Tibial nerve (tissue), 4 donors: ENCODE measurements around the gene COBL. TPM values are rescaled to one million over a fixed set of nuclear protein-coding genes. Genes with fewer than 3 reads are reported as not detected.

ENCODE experiments used
- DNase-seq, 2 donors: peaks; one replicate each; pipeline ENCODE4 v3.0.0-alpha.2; 2019; ENCODE audit warnings: low spot score in 2 of 2
- H3K27ac ChIP-seq, 4 donors: fragments of 200-600 bp; sonication (generic) in 3 of 4; one replicate each; pipeline ENCODE4 v1.5.1; 2017 to 2019; ENCODE audit warnings: mild to moderate bottlenecking in 1 of 4
- H3K27me3 ChIP-seq, 2 donors: fragments of 200-600 bp; sonication (generic) in 1 of 2; one replicate each; pipeline versions ENCODE4 v1.5.1 to v1.6.0; 2017 to 2019
- H3K36me3 ChIP-seq, 3 donors: fragments of 200-600 bp; sonication (generic); one replicate each; pipeline ENCODE4 v1.5.1; 2018 to 2019
- H3K4me1 ChIP-seq, 4 donors: fragments of 200-600 bp; sonication (generic) in 3 of 4; one replicate each; pipeline ENCODE4 v1.5.1; 2017 to 2019
- H3K4me3 ChIP-seq, 4 donors: fragments of 200-600 bp; sonication (generic) in 3 of 4; one replicate each; pipeline ENCODE4 v1.5.1; 2017 to 2019; ENCODE audit warnings: mild to moderate bottlenecking in 1 of 4, moderate library complexity in 1 of 4
- H3K9me3 ChIP-seq, 4 donors: fragments of 200-600 bp; sonication (generic) in 3 of 4; one replicate each; pipeline ENCODE4 v1.5.1; 2017 to 2019
- EP300 ChIP-seq, 2 donors: sonication (generic); formaldehyde crosslinking; IDR thresholded peaks; one replicate each; pipeline ENCODE4 v1.6.1; 2017; ENCODE audit warnings: antibody characterized with exemption in 2 of 2, mild to moderate bottlenecking in 1 of 2
- POLR2A ChIP-seq, 2 donors: fragments of 450-650 bp; IDR thresholded peaks; one replicate each; pipeline ENCODE4 v1.6.1; 2017; ENCODE audit warnings: antibody characterized with exemption in 2 of 2, mild to moderate bottlenecking in 2 of 2, moderate library complexity in 2 of 2
- WGBS, 2 donors: methylation state at CpG; one replicate each; pipeline ENCODE4 v1.1.5; 2018; 5-methylcytosine and 5-hydroxymethylcytosine counted together
- total RNA-seq, 4 donors: library from RNA; depleted of rRNA; stranded (reverse); fragments of >200 nt; gene quantifications; one replicate each; pipeline ENCODE4 v1.1.0, GENCODE V29; 2016
- TF ChIP-seq, protein P1 (sequence below), 5 experiments: fragments of 200-600 bp in 3 of 5; fragments of 450-650 bp in 2 of 5; sonication (generic) in 3 of 5; IDR thresholded peaks; one replicate each; pipeline ENCODE4 v1.5.1; 2016 to 2019; ENCODE audit warnings: antibody characterized with exemption in 5 of 5, mild to moderate bottlenecking in 3 of 5, moderate library complexity in 2 of 5

The COBL gene
- total RNA-seq, 4 donors from 2014 or later = 6.3 to 18.1 (median 8.1) TPM

DNA sequence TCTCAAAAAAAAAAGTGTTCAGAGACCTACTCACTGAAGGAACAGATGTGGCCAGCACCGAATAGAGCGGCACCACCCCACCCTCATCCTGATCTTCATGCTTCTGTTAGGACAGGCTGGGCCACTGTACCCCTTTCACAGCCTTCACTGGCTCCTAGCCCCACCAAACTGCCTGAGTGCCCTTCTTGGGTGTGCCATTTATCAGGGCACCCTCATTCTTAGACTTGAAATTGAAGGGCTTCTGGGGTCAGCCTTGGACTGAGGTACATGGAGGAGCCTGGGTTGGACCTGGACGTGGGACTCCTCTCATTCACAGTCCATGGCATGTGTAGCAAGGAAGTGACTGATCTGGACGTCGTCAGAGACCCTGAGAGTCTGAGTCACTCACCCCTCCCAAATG is 190.3 kb downstream of the COBL start:
- Histone ChIP-seq H3K36me3 (no peaks in the 10 kb centered on the region), H3K4me1 (peaks cover 0 to 13% (median 4%) of the 10 kb centered on the region in 4 donors), H3K9me3 (no peaks in the 10 kb centered on the region), H3K4me3 (no peak overlapping the region), H3K27ac (peak overlapping the region in 2 of 4 donors; percentile 26 to 49), H3K27me3 (no peaks in the 10 kb centered on the region)
- no peak for DNase-seq
- TF ChIP-seq POLR2A (IDR thresholded peaks at IDR 0.05) (no peak), EP300 (IDR thresholded peaks at IDR 0.05) (no peak)
- TF ChIP-seq, protein P1, sequence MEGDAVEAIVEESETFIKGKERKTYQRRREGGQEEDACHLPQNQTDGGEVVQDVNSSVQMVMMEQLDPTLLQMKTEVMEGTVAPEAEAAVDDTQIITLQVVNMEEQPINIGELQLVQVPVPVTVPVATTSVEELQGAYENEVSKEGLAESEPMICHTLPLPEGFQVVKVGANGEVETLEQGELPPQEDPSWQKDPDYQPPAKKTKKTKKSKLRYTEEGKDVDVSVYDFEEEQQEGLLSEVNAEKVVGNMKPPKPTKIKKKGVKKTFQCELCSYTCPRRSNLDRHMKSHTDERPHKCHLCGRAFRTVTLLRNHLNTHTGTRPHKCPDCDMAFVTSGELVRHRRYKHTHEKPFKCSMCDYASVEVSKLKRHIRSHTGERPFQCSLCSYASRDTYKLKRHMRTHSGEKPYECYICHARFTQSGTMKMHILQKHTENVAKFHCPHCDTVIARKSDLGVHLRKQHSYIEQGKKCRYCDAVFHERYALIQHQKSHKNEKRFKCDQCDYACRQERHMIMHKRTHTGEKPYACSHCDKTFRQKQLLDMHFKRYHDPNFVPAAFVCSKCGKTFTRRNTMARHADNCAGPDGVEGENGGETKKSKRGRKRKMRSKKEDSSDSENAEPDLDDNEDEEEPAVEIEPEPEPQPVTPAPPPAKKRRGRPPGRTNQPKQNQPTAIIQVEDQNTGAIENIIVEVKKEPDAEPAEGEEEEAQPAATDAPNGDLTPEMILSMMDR (IDR thresholded peaks at IDR 0.05) = no peak
- 87 to 89% methylated on average over 5 of the region's 5 CpGs for WGBS, 2 donors

GRCh38 chr7:51124321-51124720 is 192.3 kb downstream of the COBL start:
- no peak for DNase-seq
- Histone ChIP-seq H3K27ac (peak overlapping the region in 2 of 4 donors; percentile 34 to 50), H3K4me1 (peaks cover 0 to 13% (median 4%) of the 10 kb centered on the region in 4 donors), H3K27me3 (no peaks in the 10 kb centered on the region), H3K36me3 (no peaks in the 10 kb centered on the region), H3K9me3 (no peaks in the 10 kb centered on the region), H3K4me3 (no peak overlapping the region)
- WGBS, 2 donors = 71 to 75% methylated on average over 4 of the region's 4 CpGs
- TF ChIP-seq EP300 (IDR thresholded peaks at IDR 0.05) (no peak), POLR2A (IDR thresholded peaks at IDR 0.05) (no peak)
- TF ChIP-seq, protein P1 (IDR thresholded peaks at IDR 0.05) = no peak

- TF ChIP-seq, protein P1 (IDR thresholded peaks at IDR 0.05) = no peak
- TF ChIP-seq EP300 (IDR thresholded peaks at IDR 0.05) = peak in 1 of 2 donors; percentile 51
- Histone ChIP-seq H3K4me1 (peaks cover 0 to 13% (median 4%) of the 10 kb centered on the region in 4 donors), H3K4me3 (no peak overlapping the region), H3K27ac (peak overlapping the region in 2 of 4 donors; percentile 57 to 66), H3K27me3 (no peaks in the 10 kb centered on the region), H3K36me3 (no peaks in the 10 kb centered on the region), H3K9me3 (no peaks in the 10 kb centered on the region)
- WGBS, 2 donors = 45 to 47% methylated on average over 3 of the region's 3 CpGs
- DNase-seq = no peak
Measured at GRCh38 chr7:51123322-51124019, 193.1 kb downstream of the COBL start.

DNA sequence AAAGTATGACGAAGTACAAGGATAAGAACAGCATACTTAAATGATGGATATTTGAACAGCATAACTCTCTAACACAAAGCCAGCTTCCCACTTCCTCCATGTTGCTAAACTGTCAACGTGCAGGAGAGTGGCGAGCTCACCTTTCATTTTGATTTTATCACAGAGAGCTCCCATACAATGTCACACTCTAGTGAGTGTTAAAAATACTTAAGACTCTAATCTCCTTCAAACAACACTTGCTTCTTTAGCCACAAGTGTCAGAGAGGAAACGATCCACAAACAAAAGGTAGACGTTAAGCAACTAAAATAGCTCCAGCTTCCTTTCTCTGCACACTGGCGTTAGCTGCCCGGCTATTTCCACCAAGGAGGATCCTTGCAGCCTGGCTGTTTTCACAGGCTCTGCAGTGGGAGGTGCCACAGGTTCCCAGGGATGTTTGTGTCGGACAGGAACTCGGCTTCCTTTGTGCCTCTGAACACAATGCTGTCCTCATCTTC is 194.6 kb downstream of the COBL start:
- H3K4me1 ChIP-seq = peaks cover 0 to 13% (median 4%) of the 10 kb centered on the region in 4 donors
- no peaks in the 10 kb centered on the region for H3K27me3 ChIP-seq
- no peak for DNase-seq
- WGBS, 2 donors = 30 to 39% methylated on average over 9 of the region's 9 CpGs
- H3K4me3 ChIP-seq = no peak overlapping the region
- no peak for TF ChIP-seq POLR2A (IDR thresholded peaks at IDR 0.05)
- TF ChIP-seq, protein P1 (IDR thresholded peaks at IDR 0.05) = no peak
- TF ChIP-seq EP300 (IDR thresholded peaks at IDR 0.05) = no peak
- no peaks in the 10 kb centered on the region for H3K36me3 ChIP-seq
- H3K27ac ChIP-seq = peak overlapping the region in 2 of 4 donors; percentile 8 to 66
- no peaks in the 10 kb centered on the region for H3K9me3 ChIP-seq

DNA sequence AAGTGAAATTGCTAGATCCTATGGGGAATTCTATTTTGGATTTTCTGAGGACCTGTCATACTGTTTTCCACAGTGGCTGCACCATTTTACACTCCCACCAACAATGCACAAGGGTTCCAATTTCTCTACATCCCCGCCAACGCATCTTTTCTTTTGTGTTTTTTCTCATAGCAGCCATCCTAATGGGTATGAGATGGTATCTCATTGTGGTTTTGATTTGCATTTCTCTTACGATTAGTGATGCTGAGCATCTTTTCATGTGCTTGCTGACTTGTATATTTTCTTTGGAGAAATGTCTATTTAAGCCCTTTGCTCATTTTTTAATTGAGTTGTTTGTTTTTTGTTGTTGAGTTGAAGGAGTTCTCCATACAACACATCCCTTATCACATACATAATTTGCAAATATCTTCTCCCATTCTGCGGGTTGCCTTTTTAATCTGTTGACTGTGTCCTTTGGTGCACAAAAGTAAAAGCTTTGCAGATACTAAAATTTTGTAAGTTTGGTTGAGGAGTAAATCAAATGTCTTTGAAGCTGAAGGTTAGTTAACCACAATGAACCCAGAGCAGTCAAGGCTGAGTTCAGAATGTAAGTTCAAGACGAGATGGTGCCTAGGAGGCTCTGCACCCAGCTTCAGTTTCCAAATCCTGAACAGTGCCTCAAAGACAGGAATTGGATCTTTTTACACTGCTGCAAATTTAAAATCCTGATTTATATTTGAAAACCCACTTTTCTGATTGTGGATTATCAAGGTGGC is 195.4 kb downstream of the COBL start:
- Histone ChIP-seq H3K27ac (peak overlapping the region in 1 of 4 donors; percentile 8), H3K36me3 (no peaks in the 10 kb centered on the region), H3K4me1 (peaks cover 0 to 13% (median 4%) of the 10 kb centered on the region in 4 donors), H3K27me3 (no peaks in the 10 kb centered on the region), H3K4me3 (no peak overlapping the region), H3K9me3 (peaks cover 0 to 5% (median 0%) of the 10 kb centered on the region in 4 donors)
- WGBS, 2 donors = 90 to 93% methylated on average over 5 of the region's 5 CpGs
- TF ChIP-seq EP300 (IDR thresholded peaks at IDR 0.05) (no peak), POLR2A (IDR thresholded peaks at IDR 0.05) (no peak)
- TF ChIP-seq, protein P1 (IDR thresholded peaks at IDR 0.05) = no peak
- DNase-seq = no peak
